ENCODE measurements around the gene DGKI. TPM values are rescaled to one million over a fixed set of nuclear protein-coding genes. Genes with fewer than 3 reads are reported as not detected.

Gene DGKI
- total and polyA plus RNA-seq, 3 donors from 2014 or later: 3.2 to 6.6 (median 4.3) TPM

- Histone ChIP-seq H3K9me3 (no peaks in the 10 kb centered on the region), H3K36me3 (ENCODE audit: low read depth, missing control alignments) (no peaks in the 10 kb centered on the region), H3K4me3 (no peak overlapping the region), H3K27me3 (no peaks in the 10 kb centered on the region), H3K27ac (no peak overlapping the region), H3K4me1 (no peaks in the 10 kb centered on the region)
- TF ChIP-seq POLR2A (IDR thresholded peaks at IDR 0.05): no peak
- TF ChIP-seq, protein P1, sequence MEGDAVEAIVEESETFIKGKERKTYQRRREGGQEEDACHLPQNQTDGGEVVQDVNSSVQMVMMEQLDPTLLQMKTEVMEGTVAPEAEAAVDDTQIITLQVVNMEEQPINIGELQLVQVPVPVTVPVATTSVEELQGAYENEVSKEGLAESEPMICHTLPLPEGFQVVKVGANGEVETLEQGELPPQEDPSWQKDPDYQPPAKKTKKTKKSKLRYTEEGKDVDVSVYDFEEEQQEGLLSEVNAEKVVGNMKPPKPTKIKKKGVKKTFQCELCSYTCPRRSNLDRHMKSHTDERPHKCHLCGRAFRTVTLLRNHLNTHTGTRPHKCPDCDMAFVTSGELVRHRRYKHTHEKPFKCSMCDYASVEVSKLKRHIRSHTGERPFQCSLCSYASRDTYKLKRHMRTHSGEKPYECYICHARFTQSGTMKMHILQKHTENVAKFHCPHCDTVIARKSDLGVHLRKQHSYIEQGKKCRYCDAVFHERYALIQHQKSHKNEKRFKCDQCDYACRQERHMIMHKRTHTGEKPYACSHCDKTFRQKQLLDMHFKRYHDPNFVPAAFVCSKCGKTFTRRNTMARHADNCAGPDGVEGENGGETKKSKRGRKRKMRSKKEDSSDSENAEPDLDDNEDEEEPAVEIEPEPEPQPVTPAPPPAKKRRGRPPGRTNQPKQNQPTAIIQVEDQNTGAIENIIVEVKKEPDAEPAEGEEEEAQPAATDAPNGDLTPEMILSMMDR (IDR thresholded peaks at IDR 0.05): no peak
- WGBS, 2 donors: 70 to 85% methylated on average over 3 of the region's 3 CpGs
- intact Hi-C loops (cut with DNase I; ENCODE audit: low total_unique reads): no loop called here
- no peak for DNase-seq
Observed at GRCh38 chr7:137787301-137787976, 59.3 kb downstream of the DGKI start.

GRCh38 chr7:137778511-137778910 lies 68.3 kb downstream of the DGKI start:
- Histone ChIP-seq H3K4me3 (no peak overlapping the region), H3K4me1 (no peaks in the 10 kb centered on the region), H3K36me3 (ENCODE audit: low read depth, missing control alignments) (no peaks in the 10 kb centered on the region), H3K9me3 (no peaks in the 10 kb centered on the region), H3K27ac (no peak overlapping the region), H3K27me3 (no peaks in the 10 kb centered on the region)
- DNase-seq: no peak
- intact Hi-C loops (cut with DNase I; ENCODE audit: low total_unique reads): no loop called here
- TF ChIP-seq, protein P1 (IDR thresholded peaks at IDR 0.05): no peak
- TF ChIP-seq POLR2A (IDR thresholded peaks at IDR 0.05): no peak

- H3K9me3 ChIP-seq: no peaks in the 10 kb centered on the region
- H3K4me1 ChIP-seq: no peaks in the 10 kb centered on the region
- intact Hi-C loops (cut with DNase I; ENCODE audit: low total_unique reads): no loop called here
- H3K27ac ChIP-seq: no peak overlapping the region
- no peak overlapping the region for H3K4me3 ChIP-seq
- TF ChIP-seq, protein P1 (IDR thresholded peaks at IDR 0.05): no peak
- TF ChIP-seq POLR2A (IDR thresholded peaks at IDR 0.05): no peak
- no peak for DNase-seq
- H3K36me3 ChIP-seq (ENCODE audit: low read depth, missing control alignments): no peaks in the 10 kb centered on the region
- no peaks in the 10 kb centered on the region for H3K27me3 ChIP-seq
- WGBS, 2 donors: 75 to 91% methylated on average over 4 of the region's 4 CpGs
Observed at GRCh38 chr7:137774793-137775201, 72.0 kb downstream of the DGKI start.

DNA sequence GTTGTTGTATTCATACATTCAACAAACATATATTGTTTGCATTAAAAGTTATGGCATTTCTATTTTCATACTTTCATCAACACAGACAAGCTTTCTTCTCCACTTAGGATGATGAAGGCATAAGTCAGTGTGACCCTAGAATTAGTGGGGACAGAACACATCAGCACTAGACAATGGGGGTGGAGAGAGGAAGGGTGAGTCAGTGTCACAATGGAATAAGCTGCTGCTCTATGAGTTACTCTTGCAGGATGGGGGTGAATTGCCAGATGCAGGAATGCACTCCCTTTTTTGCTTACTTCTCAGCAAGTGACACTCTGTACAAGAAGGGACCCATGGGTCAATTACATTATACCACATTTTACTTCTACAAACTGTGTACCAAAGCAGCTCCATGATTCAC lies 74.0 kb downstream of the DGKI start:
- TF ChIP-seq, protein P1 (IDR thresholded peaks at IDR 0.05): no peak
- no peak for TF ChIP-seq POLR2A (IDR thresholded peaks at IDR 0.05)
- Histone ChIP-seq H3K36me3 (ENCODE audit: low read depth, missing control alignments) (no peaks in the 10 kb centered on the region), H3K27ac (no peak overlapping the region), H3K4me3 (no peak overlapping the region), H3K27me3 (no peaks in the 10 kb centered on the region), H3K9me3 (no peaks in the 10 kb centered on the region), H3K4me1 (no peaks in the 10 kb centered on the region)
- intact Hi-C loops (cut with DNase I; ENCODE audit: low total_unique reads): no loop called here
- no peak for DNase-seq

- H3K4me1 ChIP-seq: no peaks in the 10 kb centered on the region
- no peaks in the 10 kb centered on the region for H3K36me3 ChIP-seq (ENCODE audit: low read depth, missing control alignments)
- TF ChIP-seq, protein P1 (IDR thresholded peaks at IDR 0.05): no peak
- no peak for TF ChIP-seq POLR2A (IDR thresholded peaks at IDR 0.05)
- 86 to 93% methylated on average over 3 of the region's 3 CpGs for WGBS, 2 donors
- H3K4me3 ChIP-seq: no peak overlapping the region
- intact Hi-C loops (cut with DNase I; ENCODE audit: low total_unique reads): no loop called here
- H3K27ac ChIP-seq: no peak overlapping the region
- H3K27me3 ChIP-seq: no peaks in the 10 kb centered on the region
- DNase-seq: no peak
- no peaks in the 10 kb centered on the region for H3K9me3 ChIP-seq
Observed at GRCh38 chr7:137772316-137772715, 74.5 kb downstream of the DGKI start.
